Fibroblast of skin of right quadriceps (primary cell): ENCODE results near the gene CAPN13.
"Not testable (repeated sequence)": the region's sequence is repeated elsewhere in the genome, so short reads cannot be mapped to it uniquely, and the experiment has no call there.

Experiments used
- DNase-seq: peaks from one replicate; pipeline ENCODE4 v3.0.0-alpha.2; 2013

CAPN13 gene

GRCh38 chr2:30697242-30698103 is 109.8 kb downstream of the CAPN13 start:
- not testable (repeated sequence) for DNase-seq

DNA sequence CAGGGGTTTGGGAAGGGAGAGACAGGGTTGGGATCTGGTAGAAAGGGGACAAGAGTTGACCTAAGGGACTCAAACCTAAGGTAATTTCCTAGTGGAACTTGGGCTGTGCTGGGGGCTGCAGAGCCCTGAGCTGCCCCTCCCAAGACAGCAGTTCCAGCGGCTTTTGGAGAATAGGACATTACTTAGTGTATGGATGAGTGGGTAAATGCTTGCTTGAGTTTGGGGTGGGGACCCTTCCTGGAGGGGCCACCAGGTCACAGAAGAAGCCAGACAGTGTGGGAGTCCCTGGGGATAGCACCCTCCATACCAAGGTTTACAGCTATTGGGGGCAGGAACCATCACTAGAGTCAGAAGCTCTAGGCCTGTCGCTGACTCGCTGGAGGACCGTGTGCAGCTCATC is 111.5 kb downstream of the CAPN13 start:
- DNase-seq = no peak

DNA sequence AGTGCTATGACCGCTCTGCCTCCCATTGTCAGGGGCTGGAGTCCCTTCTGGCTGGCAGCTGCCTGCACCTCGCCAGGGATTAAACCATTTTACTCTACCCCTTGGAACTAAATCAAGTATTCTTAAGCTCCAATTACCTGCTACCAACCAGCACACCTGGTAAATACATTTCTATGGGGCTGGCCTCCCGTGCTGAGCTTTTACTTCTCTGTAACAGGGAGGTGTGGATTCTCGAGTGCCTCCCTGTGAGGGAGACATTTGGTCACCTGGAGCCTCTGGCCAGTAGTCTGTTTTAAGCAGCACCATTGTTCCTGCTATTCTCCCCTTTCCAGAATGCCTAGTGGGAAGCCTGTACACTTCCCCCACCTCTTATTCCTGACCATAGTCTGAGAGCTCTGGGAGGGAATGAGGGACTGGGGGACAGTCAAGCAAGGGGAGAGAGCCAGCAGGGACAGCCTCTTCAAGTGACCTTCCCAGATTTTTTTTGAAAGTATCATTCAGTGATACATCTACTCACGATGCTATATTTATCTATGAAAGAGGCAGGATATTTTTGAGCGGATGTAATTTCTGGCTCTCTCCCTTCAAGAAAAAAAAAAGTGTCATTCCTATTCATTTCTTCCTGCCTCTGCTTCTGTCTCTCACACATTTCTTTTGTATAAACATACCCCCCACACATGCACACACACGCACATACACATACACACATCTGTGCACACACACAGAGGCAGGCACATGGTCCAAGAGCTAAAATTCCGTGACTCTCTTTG is 112.8 kb downstream of the CAPN13 start:
- peak; percentile 33 for DNase-seq

DNA sequence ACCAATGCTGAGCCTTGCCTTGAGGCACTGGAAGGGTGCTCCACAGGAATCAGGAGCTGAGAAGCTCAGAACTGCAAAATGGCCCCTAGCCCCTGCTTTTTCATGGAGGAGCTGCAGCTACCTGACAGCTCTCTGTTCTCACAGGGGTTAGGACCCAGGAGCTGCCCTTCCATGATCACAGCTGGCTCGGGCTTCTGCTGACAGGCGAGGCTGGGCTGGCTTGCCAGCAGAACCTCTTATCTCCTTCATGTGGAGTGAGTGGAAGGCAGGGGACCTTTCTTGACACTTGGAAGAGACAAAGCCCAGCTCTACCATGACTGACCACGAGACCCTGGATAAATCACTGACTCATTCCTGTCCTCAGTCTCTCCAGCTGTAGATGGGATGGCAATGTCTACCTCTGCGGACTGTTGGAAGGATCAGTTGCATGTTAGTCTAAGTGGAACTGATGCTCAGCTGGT is 113.4 kb downstream of the CAPN13 start:
- DNase-seq = no peak

GRCh38 chr2:30692829-30693275 is 114.4 kb downstream of the CAPN13 start:
- no peak for DNase-seq

GRCh38 chr2:30691948-30692828 is 115.1 kb downstream of the CAPN13 start:
- DNase-seq = no peak

DNA sequence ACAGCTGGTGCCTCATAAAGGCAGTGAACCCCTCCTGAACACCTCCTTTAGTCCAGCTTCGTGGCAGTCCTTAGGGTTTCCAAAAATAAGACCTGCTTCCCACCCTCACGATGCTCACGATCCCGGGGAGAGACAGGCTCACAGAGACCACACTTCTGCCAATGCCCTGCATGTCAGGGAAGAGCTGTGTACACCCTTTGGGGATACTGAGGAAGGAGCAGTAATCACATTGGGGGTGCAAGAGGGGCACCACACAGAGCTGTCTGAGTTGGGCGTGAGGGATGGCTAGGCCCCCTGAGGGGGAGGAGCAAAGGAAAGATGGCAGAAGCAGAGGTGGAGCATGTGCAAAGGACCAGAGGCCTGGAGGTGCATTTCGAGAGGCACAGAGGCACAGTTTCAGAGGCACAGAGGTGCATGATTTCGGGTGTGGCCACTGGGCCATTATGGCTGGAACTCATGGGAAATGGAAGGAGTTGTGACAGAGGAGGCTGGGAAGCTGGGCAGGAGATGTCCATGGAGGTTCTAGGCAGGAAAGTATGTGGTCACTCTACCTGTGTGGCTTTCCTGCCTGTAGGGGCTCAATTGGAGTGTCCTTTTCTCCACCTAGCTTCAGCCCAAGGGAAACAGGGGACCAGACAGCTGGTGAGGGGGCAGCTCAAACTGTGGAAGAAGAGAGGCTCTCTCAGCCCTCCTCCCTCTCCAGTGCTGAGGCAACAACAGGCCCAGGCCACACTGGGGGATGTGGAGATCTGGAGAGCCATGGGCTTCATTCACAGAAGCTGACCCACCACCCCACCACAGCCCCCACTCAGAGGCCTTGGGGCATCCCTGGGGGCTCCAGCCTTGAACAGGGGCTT is 115.9 kb downstream of the CAPN13 start:
- no peak for DNase-seq

DNA sequence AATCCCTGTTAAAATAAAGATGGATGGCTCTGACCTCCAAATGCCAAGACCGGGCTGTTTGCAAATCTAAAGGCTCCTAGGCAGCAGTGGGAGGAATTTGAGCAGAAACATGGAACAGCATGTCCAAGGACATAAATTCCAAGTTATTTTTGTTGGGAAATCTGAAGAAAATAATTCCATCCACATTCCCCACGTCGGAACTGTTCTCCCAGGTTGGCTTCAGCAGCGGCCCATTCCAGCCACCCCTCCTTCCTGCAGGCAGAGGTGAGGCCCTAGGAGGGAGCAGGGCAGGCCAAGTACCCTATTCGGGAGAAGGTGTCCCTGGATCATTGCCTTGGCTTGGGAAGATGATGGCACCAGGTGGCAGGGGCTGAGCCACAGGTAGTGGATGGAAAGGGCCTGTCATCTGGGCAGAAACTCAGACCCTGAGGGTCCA is 117.1 kb downstream of the CAPN13 start:
- no peak for DNase-seq

DNA sequence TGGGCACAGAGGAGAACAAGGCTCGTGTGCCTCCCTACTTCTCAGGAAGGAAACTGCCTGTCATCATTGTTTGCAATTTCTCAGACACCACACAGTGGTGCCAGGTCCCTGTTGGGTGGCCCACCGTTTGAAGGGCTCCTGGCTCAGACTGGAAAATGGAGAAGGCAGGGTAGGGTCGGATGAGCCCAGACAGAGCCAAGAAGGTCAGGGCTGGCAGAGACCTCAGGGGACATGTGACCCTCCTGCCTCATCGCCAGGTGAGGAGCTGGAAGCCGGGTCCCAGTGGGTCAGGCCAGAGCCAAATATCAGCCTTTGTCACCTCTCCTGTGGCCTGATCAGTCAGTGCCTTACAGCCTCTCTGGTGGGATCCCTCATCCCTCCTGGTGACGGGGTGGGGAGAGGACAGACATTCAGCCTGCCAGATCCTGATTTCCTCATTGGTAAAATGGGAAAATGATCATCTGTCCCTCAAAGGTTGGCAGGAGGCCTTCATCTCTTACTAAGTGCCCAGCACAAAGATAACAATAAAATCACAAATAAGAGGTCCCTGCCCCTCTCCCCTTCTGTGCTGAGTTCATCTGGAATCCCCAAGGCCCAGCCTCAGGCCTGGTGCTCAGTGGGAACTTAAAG is 117.6 kb downstream of the CAPN13 start:
- DNase-seq = no peak

DNA sequence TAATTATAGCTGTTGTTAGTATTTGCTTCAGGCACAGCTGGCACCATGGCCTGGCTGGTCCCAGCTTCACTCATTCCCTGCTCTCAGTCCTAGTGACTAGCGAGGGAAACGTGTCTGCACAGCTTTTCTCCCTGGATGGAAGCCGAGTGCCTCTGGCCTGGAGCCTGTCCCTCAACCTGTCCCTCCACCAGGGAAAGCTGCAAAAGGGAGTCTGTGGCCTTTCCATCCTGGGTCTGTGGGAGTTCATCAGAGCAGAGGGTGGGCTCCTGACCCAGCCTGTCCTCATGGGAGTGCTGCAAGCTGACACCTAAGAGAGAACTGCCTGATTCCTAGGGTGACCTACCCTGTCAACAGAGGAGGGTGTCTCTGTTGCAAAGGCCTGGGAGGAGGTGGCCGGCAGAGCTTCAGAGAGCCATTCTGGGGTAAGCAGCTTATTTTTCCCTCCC is 118.3 kb downstream of the CAPN13 start:
- DNase-seq = no peak

- no peak for DNase-seq
These were observed 120.6 kb downstream of the CAPN13 start for GRCh38 chr2:30686669-30687068.

- no peak for DNase-seq
These were observed 121.2 kb downstream of the CAPN13 start for GRCh38 chr2:30686000-30686399.

DNA sequence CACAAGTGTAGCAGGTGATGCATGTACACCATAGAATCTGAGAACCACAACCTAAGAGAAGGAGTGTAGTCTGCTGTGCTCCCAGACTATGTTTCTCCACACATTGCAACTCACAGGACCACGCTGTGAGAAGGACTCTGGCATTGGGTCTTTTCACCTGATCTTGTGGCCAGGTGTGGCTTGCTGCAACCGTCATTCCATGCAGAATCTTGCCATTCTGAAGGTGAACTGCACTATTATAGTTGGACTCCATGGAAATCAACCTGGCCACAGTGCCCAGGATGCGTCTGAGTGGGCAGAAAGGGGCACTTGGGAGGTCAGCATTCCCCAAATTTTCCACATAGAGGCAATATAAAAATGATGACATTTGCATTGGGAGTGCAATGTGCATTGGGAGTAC is 122.2 kb downstream of the CAPN13 start:
- DNase-seq = no peak

- DNase-seq = no peak
These were observed 122.7 kb downstream of the CAPN13 start for GRCh38 chr2:30684516-30684915.

GRCh38 chr2:30684026-30684425 is 123.2 kb downstream of the CAPN13 start:
- DNase-seq = no peak

DNA sequence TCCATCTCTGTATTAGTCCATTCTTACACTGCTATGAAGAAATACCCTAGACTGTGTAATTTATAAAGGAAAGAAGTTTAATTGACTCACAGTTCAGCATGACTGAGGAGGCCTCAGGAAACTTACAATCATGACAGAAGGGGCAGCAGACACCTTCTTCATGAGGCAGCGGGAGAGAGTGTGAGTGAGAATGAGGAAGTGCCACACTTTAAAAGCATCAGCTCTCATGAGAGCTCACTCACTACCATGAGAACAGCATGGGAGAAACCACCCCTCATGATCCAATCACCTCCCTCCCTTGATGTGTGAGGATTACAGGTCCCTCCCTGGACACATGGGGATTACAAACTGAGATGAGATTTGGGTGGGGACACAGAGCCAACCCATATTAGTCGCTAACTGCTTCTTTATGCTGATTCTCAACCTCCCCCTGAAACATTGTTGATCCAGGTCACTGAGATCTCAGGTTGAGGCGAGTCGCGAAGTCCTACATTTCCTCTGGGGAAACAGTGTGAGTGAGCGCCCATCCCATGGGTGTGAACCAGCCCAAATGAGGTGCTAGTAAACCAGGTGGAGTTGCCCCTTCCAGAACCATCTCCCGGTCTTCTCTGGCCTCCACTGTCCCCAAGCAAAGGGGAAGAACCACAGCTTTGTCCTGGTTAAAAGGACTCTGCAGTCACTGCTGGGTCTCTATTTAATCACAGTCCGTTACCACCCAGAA is 123.8 kb downstream of the CAPN13 start:
- DNase-seq = no peak

- DNase-seq = no peak
These were observed 126.2 kb downstream of the CAPN13 start for GRCh38 chr2:30681022-30681421.

GRCh38 chr2:30680121-30680520 is 127.1 kb downstream of the CAPN13 start:
- DNase-seq = no peak

DNA sequence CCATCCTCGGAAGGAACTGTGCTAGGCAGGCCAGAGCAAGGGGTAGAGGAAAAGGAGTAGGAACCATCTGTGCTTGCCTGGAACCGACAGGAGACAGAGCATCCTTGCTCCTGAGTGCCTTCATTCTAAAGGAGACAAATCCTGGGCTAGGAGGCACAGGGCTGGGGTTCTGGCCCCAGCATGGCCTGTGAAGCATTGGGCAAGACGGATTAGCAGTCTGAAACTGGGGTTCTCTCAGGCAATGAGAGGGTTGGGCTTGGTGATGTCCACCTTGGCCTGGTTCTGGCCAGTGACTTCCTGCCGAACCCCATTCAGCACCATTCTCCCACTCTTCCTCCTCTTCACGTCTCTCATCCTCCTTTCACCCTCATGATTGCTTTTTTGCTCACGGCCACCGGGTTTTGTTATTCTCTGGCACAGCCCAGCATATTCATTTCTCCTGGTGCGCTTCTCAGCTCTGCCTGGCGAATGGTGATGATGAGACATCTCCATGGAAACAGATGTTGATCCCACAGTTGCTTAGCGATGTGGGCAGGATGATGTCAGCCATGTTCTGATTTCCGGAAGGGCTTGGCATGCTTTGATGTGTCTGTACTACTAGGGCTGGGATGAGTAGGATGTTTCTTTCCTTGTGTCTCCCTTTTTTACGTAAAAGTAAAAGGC is 127.7 kb downstream of the CAPN13 start:
- DNase-seq = peak; percentile 55
